Keratinocyte (primary cell): ENCODE measurements around the gene NEAT1.

Source experiments
- EZH2 ChIP-seq: IDR thresholded peaks from one replicate; pipeline ENCODE4 v1.6.1; 2012; ENCODE audit warnings: inconsistent platforms, mild to moderate bottlenecking, low read length, moderate library complexity
- TF ChIP-seq, protein P1 (sequence below), 3 experiments: IDR thresholded peaks in 1 of 3; conservative IDR thresholded peaks in 1 of 3; optimal IDR thresholded peaks in 1 of 3; 2 replicates in 2 of 3; 3 replicates in 1 of 3; pipeline versions ENCODE3 to v1.5.1; 2011; ENCODE audit warnings: low read length in 3 of 3, mild to moderate bottlenecking in 3 of 3, moderate library complexity in 2 of 3, control low read depth in 1 of 3, inconsistent platforms in 1 of 3; ENCODE audit not compliant: insufficient read depth in 2 of 3; ENCODE audit errors: extremely low read depth in 1 of 3

- TF ChIP-seq, protein P1, sequence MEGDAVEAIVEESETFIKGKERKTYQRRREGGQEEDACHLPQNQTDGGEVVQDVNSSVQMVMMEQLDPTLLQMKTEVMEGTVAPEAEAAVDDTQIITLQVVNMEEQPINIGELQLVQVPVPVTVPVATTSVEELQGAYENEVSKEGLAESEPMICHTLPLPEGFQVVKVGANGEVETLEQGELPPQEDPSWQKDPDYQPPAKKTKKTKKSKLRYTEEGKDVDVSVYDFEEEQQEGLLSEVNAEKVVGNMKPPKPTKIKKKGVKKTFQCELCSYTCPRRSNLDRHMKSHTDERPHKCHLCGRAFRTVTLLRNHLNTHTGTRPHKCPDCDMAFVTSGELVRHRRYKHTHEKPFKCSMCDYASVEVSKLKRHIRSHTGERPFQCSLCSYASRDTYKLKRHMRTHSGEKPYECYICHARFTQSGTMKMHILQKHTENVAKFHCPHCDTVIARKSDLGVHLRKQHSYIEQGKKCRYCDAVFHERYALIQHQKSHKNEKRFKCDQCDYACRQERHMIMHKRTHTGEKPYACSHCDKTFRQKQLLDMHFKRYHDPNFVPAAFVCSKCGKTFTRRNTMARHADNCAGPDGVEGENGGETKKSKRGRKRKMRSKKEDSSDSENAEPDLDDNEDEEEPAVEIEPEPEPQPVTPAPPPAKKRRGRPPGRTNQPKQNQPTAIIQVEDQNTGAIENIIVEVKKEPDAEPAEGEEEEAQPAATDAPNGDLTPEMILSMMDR (optimal IDR thresholded peaks at IDR 0.05 in 1 of 3, IDR thresholded peaks at IDR 0.05 in 1 of 3, conservative IDR thresholded peaks at IDR 0.05 in 1 of 3; ENCODE audit: extremely low read depth in 1 of 3, insufficient read depth in 2 of 3, low read length in 3 of 3), result no peak
- no peak for TF ChIP-seq EZH2
These were observed 17.8 kb upstream of the NEAT1 start for GRCh38 chr11:65404638-65405339.
